Fibroblast of villous mesenchyme (primary cell): ENCODE results near the gene CYP27B1. TPM values are rescaled to one million over a fixed set of nuclear protein-coding genes. Genes with fewer than 3 reads are reported as not detected.
A peak's percentile ranks its signal among the peaks of the same experiment; 100 is the strongest.

Source experiments
- DNase-seq: peaks from one replicate; pipeline ENCODE4 v3.0.0-alpha.2; 2010; ENCODE audit warnings: low read depth
- H3K4me3 ChIP-seq: 2 replicates; pipeline ENCODE4 v1.5.1; 2011; ENCODE audit warnings: low read depth, mild to moderate bottlenecking, low read length
- CTCF ChIP-seq: IDR thresholded peaks from 2 replicates; pipeline ENCODE4 v1.5.1; 2012; ENCODE audit warnings: low read depth, mild to moderate bottlenecking, low read length; ENCODE audit not compliant: insufficient read depth
- total RNA-seq: library from RNA; depleted of rRNA; stranded (reverse); fragments of >200 nt; gene quantifications from 2 replicates; pipeline ENCODE4 v1.2.3, GENCODE V29; 2012

The CYP27B1 gene
- total RNA-seq, 1 donor: 3.0 TPM

GRCh38 chr12:57811028-57811755 lies 44.3 kb upstream of the CYP27B1 start:
- no peak for TF ChIP-seq CTCF
- no peak overlapping the region for H3K4me3 ChIP-seq
- no peak for DNase-seq

GRCh38 chr12:57810450-57810849 lies 43.6 kb upstream of the CYP27B1 start:
- TF ChIP-seq CTCF: no peak
- H3K4me3 ChIP-seq: no peak overlapping the region
- peak; percentile 31 for DNase-seq

GRCh38 chr12:57809425-57809824 lies 42.5 kb upstream of the CYP27B1 start:
- DNase-seq: no peak
- H3K4me3 ChIP-seq: no peak overlapping the region
- no peak for TF ChIP-seq CTCF

- no peak overlapping the region for H3K4me3 ChIP-seq
- no peak for DNase-seq
- no peak for TF ChIP-seq CTCF
Measured at GRCh38 chr12:57808351-57808750, 41.5 kb upstream of the CYP27B1 start.

GRCh38 chr12:57807285-57807684 lies 40.4 kb upstream of the CYP27B1 start:
- DNase-seq: no peak
- no peak overlapping the region for H3K4me3 ChIP-seq
- TF ChIP-seq CTCF: no peak

GRCh38 chr12:57806677-57807076 lies 39.8 kb upstream of the CYP27B1 start:
- no peak overlapping the region for H3K4me3 ChIP-seq
- TF ChIP-seq CTCF: no peak

GRCh38 chr12:57803319-57803893 lies 36.5 kb upstream of the CYP27B1 start:
- H3K4me3 ChIP-seq: no peak overlapping the region
- peak; percentile 54 for DNase-seq
- peak; percentile 84 for TF ChIP-seq CTCF

More at GRCh38 chr12:57806677-57807076, 39.8 kb upstream of the CYP27B1 start:
- DNase-seq: no peak
